ENCODE data around the gene CEACAM1. TPM values are rescaled to one million over a fixed set of nuclear protein-coding genes. Genes with fewer than 3 reads are reported as not detected.
"Not testable (repeated sequence)": the region's sequence is repeated elsewhere in the genome, so short reads cannot be mapped to it uniquely, and the experiment has no call there.

The CEACAM1 gene
- total RNA-seq, 1 donor from 2014 or later = 0.39 TPM

DNA sequence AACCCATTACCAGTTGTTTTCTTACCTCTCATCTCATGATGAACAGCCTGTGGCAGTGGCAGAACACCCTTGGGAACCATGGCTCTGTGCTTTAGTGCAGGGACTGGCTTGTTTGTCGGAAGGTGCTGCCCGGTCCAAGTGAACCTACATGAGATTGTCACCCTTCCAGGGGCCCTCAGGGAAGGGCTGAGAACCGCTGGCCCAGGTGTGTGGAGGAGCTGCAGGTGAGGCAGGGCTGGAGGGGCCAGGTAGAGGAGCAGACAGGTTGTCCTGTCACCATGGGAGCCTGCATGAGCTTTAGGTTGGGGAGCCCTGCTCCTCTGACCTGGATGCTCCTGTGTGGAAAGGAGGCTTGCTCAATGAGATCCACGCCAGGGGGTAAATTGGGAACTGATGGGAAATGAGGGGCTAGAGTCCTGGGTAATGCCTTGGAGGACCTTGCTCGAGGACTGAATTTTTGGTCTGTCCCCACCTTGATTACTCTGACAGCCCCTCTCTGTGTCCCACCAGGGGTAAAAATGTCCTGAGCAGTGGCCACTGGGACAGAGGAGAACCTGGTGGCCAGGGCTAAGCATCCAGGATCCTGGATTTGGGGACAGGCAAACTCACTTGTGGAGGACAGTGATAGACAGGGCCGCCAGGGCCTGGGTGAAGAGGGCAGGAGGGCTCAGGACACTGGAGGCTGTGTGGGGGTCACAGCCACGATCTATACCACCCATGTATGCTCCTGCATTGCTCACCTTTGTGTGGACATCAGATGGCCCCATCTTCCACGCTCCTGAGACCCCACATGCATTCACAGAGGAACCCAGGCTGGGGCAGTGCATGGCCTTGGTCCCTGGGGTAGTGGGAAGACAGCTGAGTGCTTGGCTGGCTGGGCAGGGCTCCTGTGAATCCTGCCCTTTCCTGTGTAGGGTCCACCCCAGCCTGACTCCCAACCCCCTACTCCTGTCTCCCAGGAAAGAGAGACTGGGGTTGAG, 24.1 kb upstream of the CEACAM1 start:
- no peak for DNase-seq (ENCODE audit: low spot score)
- H3K4me1 Mint-ChIP-seq = peaks cover 8% of the 10 kb centered on the region
- Histone ChIP-seq H3K27me3 (no peaks in the 10 kb centered on the region), H3K79me2 (ENCODE audit: low read depth) (no peaks in the 10 kb centered on the region), H3F3A (ENCODE audit: low read depth) (no peaks in the 10 kb centered on the region), H3K4me3 (no peak overlapping the region), H3K9ac (no peak overlapping the region), H3K9me3 (ENCODE audit: low read depth) (no peaks in the 10 kb centered on the region), H3K27ac (no peak overlapping the region), H2AFZ (replicated peaks) (no peak overlapping the region), H3K4me2 (no peak overlapping the region), H3K4me1 (peaks cover 10% of the 10 kb centered on the region), H3K36me3 (no peaks in the 10 kb centered on the region), H4K20me1 (ENCODE audit: low read depth) (no peaks in the 10 kb centered on the region)
- H3K27me3 Mint-ChIP-seq (ENCODE audit: insufficient read depth, low read depth) = peaks cover 4% of the 10 kb centered on the region
- peaks cover 15% of the 10 kb centered on the region for H3K9me3 Mint-ChIP-seq
- no peak for TF ChIP-seq EZH2 (IDR thresholded peaks at IDR 0.05)
- TF ChIP-seq EZH2phosphoT487 (IDR thresholded peaks at IDR 0.05) = no peak
- TF ChIP-seq, protein P1, sequence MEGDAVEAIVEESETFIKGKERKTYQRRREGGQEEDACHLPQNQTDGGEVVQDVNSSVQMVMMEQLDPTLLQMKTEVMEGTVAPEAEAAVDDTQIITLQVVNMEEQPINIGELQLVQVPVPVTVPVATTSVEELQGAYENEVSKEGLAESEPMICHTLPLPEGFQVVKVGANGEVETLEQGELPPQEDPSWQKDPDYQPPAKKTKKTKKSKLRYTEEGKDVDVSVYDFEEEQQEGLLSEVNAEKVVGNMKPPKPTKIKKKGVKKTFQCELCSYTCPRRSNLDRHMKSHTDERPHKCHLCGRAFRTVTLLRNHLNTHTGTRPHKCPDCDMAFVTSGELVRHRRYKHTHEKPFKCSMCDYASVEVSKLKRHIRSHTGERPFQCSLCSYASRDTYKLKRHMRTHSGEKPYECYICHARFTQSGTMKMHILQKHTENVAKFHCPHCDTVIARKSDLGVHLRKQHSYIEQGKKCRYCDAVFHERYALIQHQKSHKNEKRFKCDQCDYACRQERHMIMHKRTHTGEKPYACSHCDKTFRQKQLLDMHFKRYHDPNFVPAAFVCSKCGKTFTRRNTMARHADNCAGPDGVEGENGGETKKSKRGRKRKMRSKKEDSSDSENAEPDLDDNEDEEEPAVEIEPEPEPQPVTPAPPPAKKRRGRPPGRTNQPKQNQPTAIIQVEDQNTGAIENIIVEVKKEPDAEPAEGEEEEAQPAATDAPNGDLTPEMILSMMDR (IDR thresholded peaks at IDR 0.05) = no peak
- H3K27ac Mint-ChIP-seq = no peak overlapping the region
- no peak overlapping the region for H3K4me3 Mint-ChIP-seq
- H3K36me3 Mint-ChIP-seq = no peaks in the 10 kb centered on the region

DNA sequence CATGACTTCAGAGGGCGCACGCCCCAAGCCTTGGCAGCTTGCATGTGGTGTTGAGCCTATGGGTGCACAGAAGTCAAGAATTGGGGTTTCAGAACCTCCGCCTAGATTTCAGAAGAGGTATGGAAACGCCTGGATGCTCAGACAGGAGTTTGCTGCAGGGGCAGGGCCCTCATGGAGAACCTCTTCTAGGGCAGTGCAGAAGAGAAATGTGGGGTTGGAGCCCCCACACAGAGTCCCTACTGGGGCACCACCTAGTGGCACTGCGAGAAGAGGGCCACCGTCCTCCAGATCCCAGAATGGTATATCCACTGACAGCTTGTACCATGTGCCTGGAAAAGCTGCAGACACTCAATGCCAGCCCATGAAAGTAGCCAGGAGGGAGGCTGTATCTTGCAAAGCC, 22.2 kb upstream of the CEACAM1 start:
- not testable (repeated sequence) for H3K4me1 ChIP-seq; H3K4me3 Mint-ChIP-seq; H3K27me3 Mint-ChIP-seq (ENCODE audit: insufficient read depth, low read depth); H3K27me3 ChIP-seq; H3K27ac Mint-ChIP-seq; H3K36me3 ChIP-seq; H2AFZ ChIP-seq (replicated peaks); H3F3A ChIP-seq (ENCODE audit: low read depth); H3K9ac ChIP-seq; H3K4me1 Mint-ChIP-seq; H3K4me3 ChIP-seq; H4K20me1 ChIP-seq (ENCODE audit: low read depth); H3K79me2 ChIP-seq (ENCODE audit: low read depth); H3K27ac ChIP-seq; H3K9me3 ChIP-seq (ENCODE audit: low read depth); H3K4me2 ChIP-seq; H3K36me3 Mint-ChIP-seq; DNase-seq (ENCODE audit: low spot score)
- H3K9me3 Mint-ChIP-seq = peaks cover 15% of the 10 kb centered on the region

DNA sequence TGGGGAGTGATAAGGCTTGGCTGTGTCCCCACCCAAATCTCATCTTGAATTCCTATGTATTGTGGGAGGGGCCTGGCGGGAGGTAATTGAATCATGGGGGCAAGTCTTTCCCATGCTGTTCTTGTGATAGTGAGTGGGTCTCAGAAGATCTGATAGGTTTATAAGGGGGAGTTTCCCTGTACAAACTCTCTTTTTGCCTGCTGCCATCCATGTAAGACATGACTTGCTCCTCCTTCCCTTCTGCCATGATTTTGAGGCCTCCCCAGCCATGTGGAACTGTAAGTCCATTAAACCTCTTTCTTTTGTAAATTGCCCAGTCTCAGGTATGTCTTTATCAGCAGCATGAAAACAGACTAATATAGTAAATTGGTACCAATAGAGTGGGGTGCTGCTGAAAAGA, 20.8 kb upstream of the CEACAM1 start:
- H3F3A ChIP-seq (ENCODE audit: low read depth); H3K9ac ChIP-seq; H3K36me3 Mint-ChIP-seq; H3K27me3 Mint-ChIP-seq (ENCODE audit: insufficient read depth, low read depth); H3K27ac Mint-ChIP-seq; H3K79me2 ChIP-seq (ENCODE audit: low read depth); H3K27me3 ChIP-seq; H3K9me3 ChIP-seq (ENCODE audit: low read depth); H3K27ac ChIP-seq; DNase-seq (ENCODE audit: low spot score); H3K36me3 ChIP-seq; H2AFZ ChIP-seq (replicated peaks); H3K4me1 ChIP-seq; H3K4me1 Mint-ChIP-seq; H3K4me2 ChIP-seq; H3K4me3 ChIP-seq; H4K20me1 ChIP-seq (ENCODE audit: low read depth); H3K4me3 Mint-ChIP-seq: not testable (repeated sequence)
- peaks cover 15% of the 10 kb centered on the region for H3K9me3 Mint-ChIP-seq

DNA sequence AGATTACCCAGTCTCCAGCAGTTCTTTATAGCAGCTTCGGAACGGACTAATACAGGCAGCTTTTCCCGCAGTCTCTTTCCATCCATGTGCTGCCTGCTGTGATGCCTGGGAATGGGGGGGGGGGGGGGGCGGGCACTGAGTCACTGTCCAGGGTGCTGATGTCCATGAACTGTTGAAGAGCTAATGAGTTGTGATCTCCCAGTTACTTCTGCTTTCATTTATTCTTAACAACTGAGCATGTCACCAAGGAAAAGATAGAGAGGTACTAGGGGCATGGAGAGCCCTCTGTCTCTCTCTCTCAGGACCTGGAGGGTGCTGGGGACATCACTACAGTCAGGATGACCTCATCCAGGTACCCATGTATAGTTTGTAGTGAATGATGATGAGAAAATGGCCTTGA, 20.3 kb upstream of the CEACAM1 start:
- no peaks in the 10 kb centered on the region for H3K9me3 ChIP-seq (ENCODE audit: low read depth)
- no peak overlapping the region for H3K4me3 Mint-ChIP-seq
- no peaks in the 10 kb centered on the region for H3K36me3 Mint-ChIP-seq
- no peaks in the 10 kb centered on the region for H3F3A ChIP-seq (ENCODE audit: low read depth)
- no peak overlapping the region for H3K9ac ChIP-seq
- no peak overlapping the region for H3K27ac ChIP-seq
- H3K79me2 ChIP-seq (ENCODE audit: low read depth) = no peaks in the 10 kb centered on the region
- no peak for DNase-seq (ENCODE audit: low spot score)
- no peaks in the 10 kb centered on the region for H3K36me3 ChIP-seq
- no peak overlapping the region for H3K27ac Mint-ChIP-seq
- H3K4me3 ChIP-seq = no peak overlapping the region
- H3K4me1 ChIP-seq = no peaks in the 10 kb centered on the region
- peaks cover 4% of the 10 kb centered on the region for H3K27me3 Mint-ChIP-seq (ENCODE audit: insufficient read depth, low read depth)
- H2AFZ ChIP-seq (replicated peaks) = no peak overlapping the region
- H3K27me3 ChIP-seq = no peaks in the 10 kb centered on the region
- H3K9me3 Mint-ChIP-seq = peaks cover 15% of the 10 kb centered on the region
- no peaks in the 10 kb centered on the region for H3K4me1 Mint-ChIP-seq
- TF ChIP-seq EZH2phosphoT487 (IDR thresholded peaks at IDR 0.05) (no peak), EZH2 (IDR thresholded peaks at IDR 0.05) (no peak)
- TF ChIP-seq, protein P1 (IDR thresholded peaks at IDR 0.05) = no peak
- H3K4me2 ChIP-seq = no peak overlapping the region
- no peaks in the 10 kb centered on the region for H4K20me1 ChIP-seq (ENCODE audit: low read depth)

Data from neural progenitor cell (in vitro differentiated cells).